SK-N-SH treated with all-trans-retinoic acid at 6 μM for 48 hours (cell line): ENCODE data around the gene KLK14.

Experiments used
- ATAC-seq: fragments of 200-7000 bp; cut with Tn5 transposase; 3 replicates; pipeline ENCODE4 v1.9.1; 2020; ENCODE audit warnings: mild to moderate bottlenecking, moderate library complexity
- BACH2 ChIP-seq: fragments of 250-450 bp; sonication (Bioruptor Pico); IDR thresholded peaks from 2 replicates; pipeline ENCODE4 v1.9.0; 2021; ENCODE audit warnings: mild to moderate bottlenecking, borderline replicate concordance
- CREB5 ChIP-seq: fragments of 250-450 bp; sonication (Bioruptor Pico); IDR thresholded peaks from 2 replicates; pipeline ENCODE4 v1.5.1; 2020; ENCODE audit warnings: low read depth, mild to moderate bottlenecking, moderate library complexity
- CSDC2 ChIP-seq: fragments of 250-450 bp; sonication (Bioruptor Pico); IDR thresholded peaks from 2 replicates; pipeline ENCODE4 v1.5.0; 2020; ENCODE audit warnings: mild to moderate bottlenecking, moderate library complexity
- GLIS3 ChIP-seq: fragments of 250-450 bp; sonication (Bioruptor Pico); IDR thresholded peaks from 2 replicates; pipeline ENCODE4 v1.5.0; 2020; ENCODE audit warnings: mild to moderate bottlenecking, moderate library complexity
- PATZ1 ChIP-seq: fragments of 250-450 bp; sonication (Bioruptor Pico); IDR thresholded peaks from 2 replicates; pipeline ENCODE4 v1.8.0; 2020; ENCODE audit warnings: mild to moderate bottlenecking, moderate library complexity, borderline replicate concordance
- POU6F1 ChIP-seq: fragments of 250-450 bp; sonication (Bioruptor Pico); IDR thresholded peaks from 2 replicates; pipeline ENCODE4 v1.8.0; 2021; ENCODE audit warnings: low read depth, mild to moderate bottlenecking, moderate library complexity, borderline replicate concordance
- PPARA ChIP-seq: fragments of 250-450 bp; sonication (Bioruptor Pico); IDR thresholded peaks from 2 replicates; pipeline ENCODE4 v1.5.0; 2020; ENCODE audit warnings: mild to moderate bottlenecking, borderline replicate concordance
- RARB ChIP-seq: fragments of 250-450 bp; sonication (Bioruptor Pico); IDR thresholded peaks from 2 replicates; pipeline ENCODE4 v1.8.0; 2021; ENCODE audit warnings: mild to moderate bottlenecking, moderate library complexity
- SNAI2 ChIP-seq: fragments of 250-450 bp; sonication (Bioruptor Pico); IDR thresholded peaks from 2 replicates; pipeline ENCODE4 v1.5.0; 2020; ENCODE audit warnings: mild to moderate bottlenecking, moderate library complexity
- TOX ChIP-seq: fragments of 250-450 bp; sonication (Bioruptor Pico); IDR thresholded peaks from 2 replicates; pipeline ENCODE4 v1.8.0; 2021; ENCODE audit warnings: mild to moderate bottlenecking, moderate library complexity, borderline replicate concordance
- TSHZ2 ChIP-seq: fragments of 250-450 bp; sonication (Bioruptor Pico); IDR thresholded peaks from 2 replicates; pipeline ENCODE4 v1.5.0; 2020; ENCODE audit warnings: mild to moderate bottlenecking, moderate library complexity
- ZC3H10 ChIP-seq: fragments of 250-450 bp; sonication (Bioruptor Pico); IDR thresholded peaks from 2 replicates; pipeline ENCODE4 v1.5.1; 2021; ENCODE audit warnings: mild to moderate bottlenecking, moderate library complexity
- ZFP3 ChIP-seq: fragments of 250-450 bp; sonication (Bioruptor Pico); IDR thresholded peaks from 2 replicates; pipeline ENCODE4 v1.5.0; 2020; ENCODE audit warnings: mild to moderate bottlenecking, moderate library complexity
- ZFP30 ChIP-seq: fragments of 450-650 bp; formaldehyde crosslinking; IDR thresholded peaks from 2 replicates; pipeline ENCODE4 v1.5.0; 2022; ENCODE audit warnings: mild to moderate bottlenecking, moderate library complexity
- ZNF565 ChIP-seq: fragments of 450-650 bp; formaldehyde crosslinking; conservative IDR thresholded peaks from 2 replicates; pipeline ENCODE4 v1.5.0; 2020; ENCODE audit warnings: low read depth, mild to moderate bottlenecking, moderate library complexity
- ZNF70 ChIP-seq: fragments of 450-650 bp; formaldehyde crosslinking; IDR thresholded peaks from 2 replicates; pipeline ENCODE4 v1.5.0; 2020; ENCODE audit warnings: mild to moderate bottlenecking, moderate library complexity
- TF ChIP-seq, protein P1 (sequence below): fragments of 250-450 bp; sonication (Bioruptor Pico); IDR thresholded peaks from 2 replicates; pipeline ENCODE4 v1.5.1; 2021; ENCODE audit warnings: mild to moderate bottlenecking, moderate library complexity

The KLK14 gene

GRCh38 chr19:51098365-51099046 is 15.8 kb upstream of the KLK14 start:
- no peak for ATAC-seq
- TF ChIP-seq POU6F1 (no peak), RARB (CRISPR knock-in tag) (no peak), SNAI2 (CRISPR knock-in tag) (no peak), ZC3H10 (CRISPR knock-in tag) (no peak), PATZ1 (CRISPR knock-in tag) (no peak), TSHZ2 (CRISPR knock-in tag) (no peak), BACH2 (CRISPR knock-in tag) (no peak), TOX (no peak), ZFP30 (CRISPR knock-in tag) (no peak), CREB5 (CRISPR knock-in tag) (no peak), ZNF565 (no peak)
- TF ChIP-seq, protein P1, sequence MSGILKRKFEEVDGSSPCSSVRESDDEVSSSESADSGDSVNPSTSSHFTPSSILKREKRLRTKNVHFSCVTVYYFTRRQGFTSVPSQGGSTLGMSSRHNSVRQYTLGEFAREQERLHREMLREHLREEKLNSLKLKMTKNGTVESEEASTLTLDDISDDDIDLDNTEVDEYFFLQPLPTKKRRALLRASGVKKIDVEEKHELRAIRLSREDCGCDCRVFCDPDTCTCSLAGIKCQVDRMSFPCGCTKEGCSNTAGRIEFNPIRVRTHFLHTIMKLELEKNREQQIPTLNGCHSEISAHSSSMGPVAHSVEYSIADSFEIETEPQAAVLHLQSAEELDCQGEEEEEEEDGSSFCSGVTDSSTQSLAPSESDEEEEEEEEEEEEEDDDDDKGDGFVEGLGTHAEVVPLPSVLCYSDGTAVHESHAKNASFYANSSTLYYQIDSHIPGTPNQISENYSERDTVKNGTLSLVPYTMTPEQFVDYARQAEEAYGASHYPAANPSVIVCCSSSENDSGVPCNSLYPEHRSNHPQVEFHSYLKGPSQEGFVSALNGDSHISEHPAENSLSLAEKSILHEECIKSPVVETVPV (CRISPR knock-in tag) = no peak

DNA sequence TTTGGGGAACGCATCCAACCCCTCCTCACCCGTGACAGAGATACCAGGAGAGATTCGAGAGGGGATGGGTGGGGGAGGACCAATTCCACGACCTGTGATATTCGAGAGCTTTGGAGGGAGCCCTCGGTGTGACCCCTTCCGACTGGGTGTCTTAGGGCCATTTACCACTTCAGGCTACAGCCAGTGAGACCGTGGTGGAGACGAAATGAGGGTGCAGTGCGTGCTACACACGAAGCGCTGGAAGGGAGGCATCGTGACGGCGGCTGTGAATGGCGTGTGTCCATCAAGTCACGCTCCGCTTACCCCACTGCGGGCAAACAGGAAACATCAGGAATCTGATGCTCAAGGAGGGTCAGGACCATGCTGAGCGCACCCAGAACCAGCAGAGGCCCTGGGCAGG is 15.1 kb upstream of the KLK14 start:
- TF ChIP-seq GLIS3 (CRISPR knock-in tag) = no peak
- ATAC-seq = no peak

DNA sequence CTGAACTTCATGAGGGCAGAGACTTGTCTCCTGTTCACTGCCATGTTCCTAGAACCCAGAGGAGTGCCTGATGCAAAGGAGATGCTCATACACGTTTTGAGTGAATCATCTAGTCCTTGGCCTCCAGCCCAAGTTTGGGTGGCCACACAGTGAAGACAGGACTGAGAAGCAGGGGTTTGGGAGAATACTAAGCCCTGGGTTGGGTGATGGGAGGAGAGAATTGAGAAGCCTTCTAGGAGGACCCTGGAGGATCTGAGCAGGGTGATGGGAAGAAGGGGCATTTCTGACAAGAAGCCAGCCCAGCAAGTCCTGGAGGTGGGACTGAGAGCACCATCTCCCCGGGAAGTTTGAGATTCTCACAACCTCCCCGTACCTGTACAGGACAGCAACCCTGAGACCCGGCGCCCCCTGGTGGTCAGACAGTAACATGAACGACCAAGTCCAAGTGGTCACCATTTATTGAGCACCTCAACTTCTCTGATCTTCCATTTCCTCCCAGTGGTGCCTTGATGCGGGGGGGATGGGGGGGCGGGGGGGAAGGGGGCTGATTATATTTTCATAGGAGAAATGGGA is 14.6 kb upstream of the KLK14 start:
- no peak for TF ChIP-seq PPARA
- no peak for TF ChIP-seq RARB (CRISPR knock-in tag)
- TF ChIP-seq ZFP30 (CRISPR knock-in tag) = no peak
- no peak for TF ChIP-seq CREB5 (CRISPR knock-in tag)
- no peak for TF ChIP-seq ZNF70
- TF ChIP-seq ZNF565 = no peak
- TF ChIP-seq ZFP3 (CRISPR knock-in tag) = no peak
- TF ChIP-seq ZC3H10 (CRISPR knock-in tag) = no peak
- TF ChIP-seq BACH2 (CRISPR knock-in tag) = no peak
- no peak for TF ChIP-seq PATZ1 (CRISPR knock-in tag)
- no peak for TF ChIP-seq TOX
- no peak for TF ChIP-seq SNAI2 (CRISPR knock-in tag)
- TF ChIP-seq, protein P1 (CRISPR knock-in tag) = no peak
- no peak for TF ChIP-seq CSDC2 (CRISPR knock-in tag)
- TF ChIP-seq, all 23 proteins: peak for 0
- peak; percentile 79 for ATAC-seq
